HepG2 (cell line): ENCODE data around the gene FZD8. TPM values are rescaled to one million over a fixed set of nuclear protein-coding genes. Genes with fewer than 3 reads are reported as not detected.
A peak's percentile ranks its signal among the peaks of the same experiment; 100 is the strongest.

Source experiments
- AHDC1 ChIP-seq: sonication (generic); formaldehyde crosslinking; IDR thresholded peaks from 2 replicates; pipeline ENCODE4 v1.5.1; 2020; ENCODE audit warnings: mild to moderate bottlenecking, missing genetic modification reagents, borderline replicate concordance
- EP300 ChIP-seq, 3 experiments: sonication (generic) in 1 of 3; formaldehyde crosslinking in 1 of 3; IDR thresholded peaks; 2 replicates each; pipeline versions ENCODE4 v1.5.1 to v1.6.1; 2011 to 2020; ENCODE audit warnings: low read depth in 2 of 3, low read length in 2 of 3, borderline replicate concordance in 1 of 3, improper control_type of control experiment in 1 of 3, mild to moderate bottlenecking in 1 of 3, missing genetic modification reagents in 1 of 3, moderate library complexity in 1 of 3
- FOXP1 ChIP-seq, 2 experiments: fragments of 450-650 bp in 1 of 2; IDR thresholded peaks; 2 replicates each; pipeline ENCODE4 v1.6.1; 2017 to 2018; ENCODE audit warnings: antibody characterized with exemption in 1 of 2
- FOXP4 ChIP-seq: sonication (generic); formaldehyde crosslinking; IDR thresholded peaks from 2 replicates; pipeline ENCODE4 v1.4.0; 2020; ENCODE audit warnings: missing genetic modification reagents
- HMG20B ChIP-seq: conservative IDR thresholded peaks from 2 replicates; pipeline ENCODE4 v1.6.1; 2016; ENCODE audit warnings: missing genetic modification reagents, missing compliant biosample characterization
- HMGXB3 ChIP-seq: sonication (generic); formaldehyde crosslinking; IDR thresholded peaks from 2 replicates; pipeline ENCODE4 v1.4.0; 2020; ENCODE audit warnings: missing genetic modification reagents, borderline replicate concordance
- IRF2 ChIP-seq: IDR thresholded peaks from 2 replicates; pipeline ENCODE4 v1.6.1; 2018; ENCODE audit warnings: missing genetic modification reagents, missing compliant biosample characterization
- ISL2 ChIP-seq: sonication (generic); formaldehyde crosslinking; IDR thresholded peaks from 2 replicates; pipeline ENCODE4 v1.5.0; 2020; ENCODE audit warnings: missing genetic modification reagents
- SPEN ChIP-seq: sonication (generic); formaldehyde crosslinking; IDR thresholded peaks from 2 replicates; pipeline ENCODE4 v1.5.1; 2020; ENCODE audit warnings: low read depth, mild to moderate bottlenecking, missing genetic modification reagents
- TBP ChIP-seq: sonication (generic); formaldehyde crosslinking; IDR thresholded peaks from 2 replicates; pipeline ENCODE4 v1.5.0; 2020; ENCODE audit warnings: missing genetic modification reagents
- ZBTB2 ChIP-seq: sonication (generic); formaldehyde crosslinking; IDR thresholded peaks from 2 replicates; pipeline ENCODE4 v1.8.0; 2022; ENCODE audit warnings: low read depth, missing genetic modification reagents
- polyA plus RNA-seq, 8 experiments: library from polyadenylated mRNA; depleted of rRNA in 3 of 8; stranded (reverse) in 7 of 8; unstranded in 1 of 8; fragments of >200 nt; fragmentation: Illumina TruSeq in 4 of 8; extraction: Trizol in 4 of 8; gene quantifications; 2 replicates each; pipeline versions ENCODE4 v1.2.1 to v1.2.3, GENCODE V29; 2011 to 2016; ENCODE audit warnings: low read depth in 4 of 8, missing spikeins in 1 of 8, mixed read lengths in 1 of 8; ENCODE audit not compliant: insufficient read depth in 1 of 8
- total RNA-seq, 5 experiments: library from RNA; depleted of rRNA; stranded (reverse); fragments of >200 nt; fragmentation: Illumina TruSeq; extraction: Trizol; gene quantifications; 2 replicates each; pipeline ENCODE4 v1.2.3, GENCODE V29; 2016; ENCODE audit warnings: low read depth in 1 of 5

FZD8 gene
- total and polyA plus RNA-seq, 2 of the 13 experiments (the other 11 are each of a cell fraction or from before 2014, with no cell fraction given), result 0.05 to 0.07 TPM

- TF ChIP-seq HMG20B (CRISPR knock-in tag), result 0 out of 2 replicates have a peak, but pooled peaks have one; percentile 24
- TF ChIP-seq IRF2 (CRISPR knock-in tag), result peak; percentile 92; the same call in 1 of the 2 replicates
- TF ChIP-seq ZBTB2 (CRISPR knock-in tag), result no peak
- no peak for TF ChIP-seq TBP (CRISPR knock-in tag)
- TF ChIP-seq EP300 (IDR thresholded peaks at IDR 0.05; ENCODE audit: low read depth in 2 of 2, low read length in 2 of 2), result peak in 1 of 2 experiments; percentile 36; a peak in 1 of 4 replicates
- TF ChIP-seq EP300 (CRISPR knock-in tag; IDR thresholded peaks at IDR 0.05; ENCODE audit: borderline replicate concordance), result no peak
- TF ChIP-seq FOXP4 (CRISPR knock-in tag), result 0 out of 2 replicates have a peak, but pooled peaks have one; percentile 39
- no peak for TF ChIP-seq FOXP1 (IDR thresholded peaks at IDR 0.05)
- peak; percentile 43; the same call in 1 of the 2 replicates for TF ChIP-seq FOXP1 (CRISPR knock-in tag; IDR thresholded peaks at IDR 0.05)
- TF ChIP-seq ISL2, result peak; percentile 54; the same call in 1 of the 2 replicates
- peak; percentile 22; the same call in 1 of the 2 replicates for TF ChIP-seq AHDC1 (CRISPR knock-in tag)
- no peak for TF ChIP-seq SPEN (CRISPR knock-in tag)
- peak; percentile 70; the same call in 1 of the 2 replicates for TF ChIP-seq HMGXB3
These were observed 43.3 kb upstream of the FZD8 start (continued) for GRCh38 chr10:35685402-35685801.
